CD4-positive, alpha-beta T cell treated with Interferon alpha-2 for 1 hour (primary cell): ENCODE data around the gene GAS7.

Source experiments
- DNase-seq, 2 donors: peaks; one replicate each; pipeline ENCODE4 v3.0.0-alpha.2; 2020 to 2022

GAS7 gene

GRCh38 chr17:9907131-9907530 is 291.3 kb downstream of the GAS7 start:
- DNase-seq: no peak

GRCh38 chr17:9906616-9907015 is 291.8 kb downstream of the GAS7 start:
- no peak for DNase-seq

DNA sequence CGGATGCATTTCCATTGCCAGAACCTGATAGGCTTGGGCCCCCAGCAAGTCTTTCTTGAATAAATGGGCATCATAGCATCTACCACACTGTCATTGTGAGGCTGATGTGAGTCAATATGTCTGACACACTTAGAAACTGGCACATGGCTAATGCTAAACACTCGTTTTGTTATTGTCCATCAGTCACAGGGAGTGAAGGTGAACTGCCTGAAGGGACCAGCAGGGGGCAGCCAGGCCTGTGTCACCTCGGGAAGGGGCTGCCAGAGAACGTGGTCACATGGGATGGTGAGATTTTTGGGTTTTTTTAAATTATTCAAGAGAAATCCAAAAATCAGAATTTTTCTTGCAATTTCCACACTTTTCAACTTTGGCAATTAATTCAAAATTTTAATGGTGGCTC is 292.5 kb downstream of the GAS7 start:
- DNase-seq: no peak

DNA sequence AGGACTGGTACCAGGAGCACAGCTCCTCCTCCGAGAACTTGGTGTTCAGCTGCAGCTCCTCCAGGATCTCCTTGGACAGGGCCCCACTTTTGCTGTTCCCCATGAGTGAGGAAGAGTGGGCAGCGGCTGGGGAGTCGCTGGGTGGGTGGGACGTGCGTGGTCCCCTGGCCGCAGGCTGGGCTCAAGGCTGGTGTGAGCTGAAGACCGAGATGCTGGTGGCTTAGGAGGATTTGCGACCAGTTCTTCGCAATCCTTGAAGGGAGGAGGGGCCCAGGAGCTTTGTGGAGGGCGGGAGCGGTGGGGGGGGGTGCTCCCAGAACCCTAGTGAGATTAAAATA is 293.4 kb downstream of the GAS7 start, which contains the start of gene RCVRN:
Gene RCVRN (minus strand): TSS at position 194 of the 338 bp plus-strand sequence. CDS start 91 bp downstream, at position 103.
- DNase-seq: no peak

- no peak for DNase-seq
Observed at GRCh38 chr17:9904277-9905077, 293.9 kb downstream of the GAS7 start.

DNA sequence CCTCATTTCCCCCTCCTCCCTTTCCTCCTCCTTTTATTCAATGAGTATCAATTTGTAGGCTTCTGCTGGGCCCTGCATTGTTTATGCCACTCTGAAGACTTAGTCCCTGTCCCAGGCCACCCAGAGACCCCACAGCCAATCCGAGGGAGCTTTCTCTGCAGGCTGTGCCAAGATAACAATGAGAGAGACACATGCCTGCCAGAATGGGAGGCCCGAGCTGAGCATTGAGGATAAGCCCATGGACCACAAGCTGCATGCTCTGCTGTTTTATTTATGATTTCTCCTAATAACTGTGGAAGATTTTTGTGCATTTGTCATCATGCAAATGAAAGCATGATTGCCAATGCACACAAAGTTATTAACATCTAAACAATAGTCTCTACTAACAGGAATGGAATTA is 296.3 kb downstream of the GAS7 start:
- DNase-seq: no peak

DNA sequence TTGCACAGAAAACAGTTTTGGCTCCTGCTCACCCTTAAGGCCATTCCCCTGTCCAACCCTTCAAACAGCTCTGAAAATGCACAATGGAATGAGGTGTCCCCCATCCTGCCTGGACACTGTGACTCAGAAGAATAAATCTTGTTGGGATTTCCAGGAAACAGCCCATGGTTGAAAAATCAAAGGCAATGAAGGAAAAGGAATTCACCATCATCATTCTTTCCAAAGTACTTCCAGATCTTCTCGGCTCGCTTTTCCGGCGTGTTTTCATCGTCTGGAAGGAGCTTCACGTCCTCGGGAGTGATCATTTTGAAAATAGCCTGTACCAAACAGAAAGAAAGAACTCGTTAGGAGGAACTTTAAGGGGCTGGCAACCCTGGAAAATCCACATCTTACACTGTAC is 297.6 kb downstream of the GAS7 start:
- no peak for DNase-seq

GRCh38 chr17:9900044-9900594 is 298.3 kb downstream of the GAS7 start:
- DNase-seq: no peak

GRCh38 chr17:9899280-9900043 is 298.9 kb downstream of the GAS7 start:
- DNase-seq: no peak

GRCh38 chr17:9898812-9899211 is 299.6 kb downstream of the GAS7 start:
- no peak for DNase-seq

DNA sequence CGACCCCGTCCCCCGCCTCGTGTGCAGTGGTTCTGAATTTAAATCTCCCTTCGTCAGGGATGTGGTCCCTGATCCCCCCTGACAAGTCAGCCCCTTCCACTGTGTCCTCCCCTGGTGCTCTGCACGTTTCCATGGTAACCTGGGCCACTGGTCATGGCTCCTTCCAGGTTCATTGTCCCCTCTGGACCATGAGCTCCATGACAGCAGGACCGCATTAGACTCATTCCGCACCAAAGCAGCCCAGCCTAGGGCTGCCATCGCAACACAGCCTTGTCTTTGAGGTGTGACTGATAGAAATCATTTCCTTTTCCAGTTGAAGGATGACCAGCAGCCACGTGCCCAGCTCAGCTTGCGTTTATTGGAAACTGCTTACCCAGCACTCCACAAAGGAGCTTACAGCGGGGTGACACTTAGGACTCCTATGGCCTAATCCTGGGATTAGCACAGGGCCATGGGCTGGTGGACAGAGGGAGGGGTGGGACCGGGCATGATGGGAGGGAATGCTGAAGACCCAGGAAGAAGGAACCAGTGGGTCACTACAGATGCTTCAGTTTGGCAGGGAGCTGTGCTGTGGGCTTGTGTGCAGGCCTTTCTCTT is 300.9 kb downstream of the GAS7 start:
- DNase-seq: no peak

DNA sequence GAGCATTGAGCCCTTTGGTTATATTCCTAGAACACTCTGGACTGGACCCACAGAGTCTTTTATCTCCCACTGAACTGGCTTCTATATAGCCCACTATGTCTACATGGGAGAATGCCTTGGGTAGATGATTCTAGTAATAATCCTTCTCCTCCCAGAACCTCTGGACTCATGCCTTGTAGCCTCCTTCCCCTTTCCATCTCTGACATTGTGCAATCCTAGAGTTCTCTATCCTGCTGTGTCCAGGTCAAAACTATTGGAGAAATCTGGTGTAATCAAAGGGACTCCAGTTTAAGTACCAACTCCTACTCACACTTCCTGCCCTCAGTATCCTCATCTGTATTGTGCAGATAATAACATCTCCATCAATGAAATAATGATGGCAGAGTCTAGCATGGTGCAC is 302.5 kb downstream of the GAS7 start:
- no peak for DNase-seq

GRCh38 chr17:9894231-9894630 is 304.2 kb downstream of the GAS7 start:
- no peak for DNase-seq

- DNase-seq: no peak
Observed at GRCh38 chr17:9893411-9894012, 304.9 kb downstream of the GAS7 start.

- no peak for DNase-seq
Observed at GRCh38 chr17:9890124-9890523, 308.3 kb downstream of the GAS7 start.

DNA sequence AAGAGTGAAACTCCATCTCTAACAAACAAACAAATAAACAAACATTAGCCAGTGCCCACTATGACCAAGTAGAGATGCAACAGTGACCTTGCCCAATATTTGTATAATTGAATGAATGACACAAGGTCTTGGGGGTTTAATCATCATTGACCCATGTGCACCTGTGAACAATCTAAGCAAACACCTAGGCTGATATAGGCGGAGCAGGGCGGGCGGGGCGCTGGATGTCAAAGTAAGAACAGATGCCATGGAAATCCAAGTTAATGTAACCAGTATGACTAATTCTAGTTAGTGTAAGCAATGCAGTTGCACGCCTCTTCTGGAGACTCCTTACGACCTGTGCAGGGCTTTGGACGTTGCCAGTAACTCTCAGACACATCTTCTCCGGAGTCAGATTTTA is 310.9 kb downstream of the GAS7 start:
- DNase-seq: no peak

GRCh38 chr17:9886141-9886930 is 312.1 kb downstream of the GAS7 start:
- no peak for DNase-seq

- DNase-seq: no peak
Observed at GRCh38 chr17:9883451-9883850, 315.0 kb downstream of the GAS7 start.

GRCh38 chr17:9880582-9880999 is 317.8 kb downstream of the GAS7 start:
- no peak for DNase-seq

DNA sequence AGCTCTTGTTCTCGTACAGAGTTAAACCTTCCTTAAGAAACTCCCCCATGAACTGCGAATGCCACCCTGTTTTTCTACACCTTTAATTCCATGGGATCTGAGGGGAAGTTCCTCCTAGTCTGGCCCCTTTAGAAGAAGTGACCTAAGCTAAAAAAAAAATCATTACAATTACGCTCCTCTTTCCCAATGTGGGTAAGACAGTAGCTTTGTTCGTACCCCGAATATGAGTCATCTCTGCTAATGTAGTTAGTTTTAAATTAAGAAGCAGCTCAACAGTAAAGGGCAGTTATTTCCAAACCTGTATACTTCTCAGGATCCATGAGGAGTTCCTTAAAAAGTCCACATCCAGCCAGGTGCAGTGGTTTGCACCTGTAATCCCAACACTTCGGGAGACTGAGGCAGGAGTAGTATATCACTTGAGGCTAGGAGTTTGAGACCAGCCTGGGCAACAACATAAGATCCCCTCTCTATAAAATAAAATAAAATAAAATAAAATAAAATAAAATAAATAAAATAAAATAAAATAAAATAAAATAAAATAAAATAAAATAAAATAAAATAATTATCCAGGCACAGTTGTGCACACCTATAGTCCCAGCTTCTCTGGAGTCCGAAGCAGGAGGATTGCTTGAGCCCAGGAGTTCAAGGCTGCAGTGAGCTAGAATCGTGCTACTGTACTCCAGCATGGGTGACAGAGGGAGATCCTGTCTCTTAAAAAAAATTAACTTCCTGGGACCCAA is 319.4 kb downstream of the GAS7 start:
- no peak for DNase-seq

GRCh38 chr17:9878356-9878755 is 320.1 kb downstream of the GAS7 start:
- DNase-seq: no peak

GRCh38 chr17:9875441-9875840 is 323.0 kb downstream of the GAS7 start:
- DNase-seq: no peak
